ENCODE data around the gene STARD3. TPM values are rescaled to one million over a fixed set of nuclear protein-coding genes. Genes with fewer than 3 reads are reported as not detected.

Gene STARD3
- polyA plus RNA-seq, 2 of the 4 experiments (the other 2 are of a cell fraction): 54.6 to 56.0 TPM

DNA sequence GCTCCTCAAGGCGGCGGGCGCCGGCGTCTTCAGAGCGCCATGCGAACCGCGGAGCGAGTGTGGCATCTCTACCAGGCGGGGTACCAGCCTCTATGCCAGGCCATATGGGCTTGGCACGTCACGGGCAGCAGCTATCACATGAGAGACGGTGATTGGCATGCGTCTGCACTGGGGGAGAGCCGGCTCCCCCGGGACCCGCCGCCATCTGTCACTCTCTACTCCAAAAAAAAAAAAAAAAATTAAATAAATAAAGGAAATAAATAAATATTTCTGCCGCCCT lies 29.2 kb upstream of the STARD3 start, which contains the start of gene NEUROD2:
NEUROD2 (minus strand) TSS at position 70 of the 280 bp plus-strand sequence. CDS start 1,321 bp downstream, outside the sequence.
- WGBS (ENCODE audit: missing lambda C conversion rate): 12% methylated on average over 20 of the region's 20 CpGs
- DNase-seq (ENCODE audit: low read depth in 1 of 2, low spot score in 1 of 2) (no peak), FAIRE-seq (no peak), ATAC-seq (no peak)
- POLR2A ChIA-PET: no interaction called here
- Histone ChIP-seq H3K27ac (peak within 1 kb of the TSS in 1 of 2 experiments; percentile 20; a peak in 2 of 6 replicates), H3K4me2 (peak within 1 kb of the TSS; percentile 92), H3K4me3 (peak within 1 kb of the TSS; percentile 30), H3K9me3 (no peaks in the 10 kb centered on the region), H3K4me1 (peaks cover 44% of the 10 kb centered on the region)
- CTCF ChIA-PET: interaction anchor here (58.8 kb wide), 1 partner anchor 27 kb away, joined by 1581 read pairs; the partner anchor contains the start of genes PPP1R1B and STARD3
- no peak for TF ChIP-seq HOXB5 (CRISPR knock-in tag; IDR thresholded peaks at IDR 0.05)
- TF ChIP-seq RAD21 (conservative IDR thresholded peaks at IDR 0.05 in 1 of 2, IDR thresholded peaks at IDR 0.05 in 1 of 2): no peak
- TF ChIP-seq BCL3 (IDR thresholded peaks at IDR 0.05): no peak
- no peak for TF ChIP-seq FOSL2 (IDR thresholded peaks at IDR 0.05)
- TF ChIP-seq FOSL2 (CRISPR knock-in tag; IDR thresholded peaks at IDR 0.05): no peak
- TF ChIP-seq SREBF2 (IDR thresholded peaks at IDR 0.05): no peak

- Histone ChIP-seq H3K4me2 (peak overlapping the region; percentile 92), H3K4me3 (no peak overlapping the region; the same call in 2 of the 3 replicates), H3K4me1 (peaks cover 44% of the 10 kb centered on the region), H3K9me3 (no peaks in the 10 kb centered on the region), H3K27ac (no peak overlapping the region)
- ATAC-seq: peak in 1 of 2 experiments; percentile 2; a peak in 2 of 6 replicates
- peak in 1 of 2 experiments; percentile 46 for DNase-seq (ENCODE audit: low read depth in 1 of 2, low spot score in 1 of 2)
- ChIA-PET POLR2A (no interaction called here), CTCF (interaction anchor here (0.6 to 58.8 kb wide), 2 partner anchors 26 to 329 kb away, joined by 4 to 1581 read pairs; partner anchors contain the start of genes PPP1R1B and STARD3)
- WGBS (ENCODE audit: missing lambda C conversion rate): 22% methylated on average over 15 of the region's 15 CpGs
- TF ChIP-seq EHMT2 (IDR thresholded peaks at IDR 0.05; ENCODE audit: low read depth) (no peak), FOSL2 (IDR thresholded peaks at IDR 0.05) (no peak), FOSL2 (CRISPR knock-in tag; IDR thresholded peaks at IDR 0.05) (no peak), CBX8 (IDR thresholded peaks at IDR 0.05) (no peak), SREBF2 (IDR thresholded peaks at IDR 0.05) (no peak), PBX3 (IDR thresholded peaks at IDR 0.05) (no peak), MAZ (IDR thresholded peaks at IDR 0.05; ENCODE audit: borderline replicate concordance, low read depth, low read length) (no peak), EHF (CRISPR knock-in tag; IDR thresholded peaks at IDR 0.05) (no peak), TP53 (CRISPR knock-in tag; IDR thresholded peaks at IDR 0.05) (no peak), POLR2AphosphoS2 (conservative IDR thresholded peaks at IDR 0.05; ENCODE audit: low read length) (no peak), GATA3 (IDR thresholded peaks at IDR 0.05; ENCODE audit: borderline replicate concordance) (no peak), HOXA7 (CRISPR knock-in tag; IDR thresholded peaks at IDR 0.05) (no peak), RAD21 (conservative IDR thresholded peaks at IDR 0.05 in 1 of 2, IDR thresholded peaks at IDR 0.05 in 1 of 2) (no peak), BCL3 (IDR thresholded peaks at IDR 0.05) (no peak), HOXB5 (CRISPR knock-in tag; IDR thresholded peaks at IDR 0.05) (no peak), FOSB (CRISPR knock-in tag; IDR thresholded peaks at IDR 0.05) (no peak), ZNF302 (CRISPR knock-in tag; IDR thresholded peaks at IDR 0.05) (no peak), SMC3 (IDR thresholded peaks at IDR 0.05) (no peak), TFCP2L1 (CRISPR knock-in tag; IDR thresholded peaks at IDR 0.05) (no peak)
- TF ChIP-seq, protein P1, sequence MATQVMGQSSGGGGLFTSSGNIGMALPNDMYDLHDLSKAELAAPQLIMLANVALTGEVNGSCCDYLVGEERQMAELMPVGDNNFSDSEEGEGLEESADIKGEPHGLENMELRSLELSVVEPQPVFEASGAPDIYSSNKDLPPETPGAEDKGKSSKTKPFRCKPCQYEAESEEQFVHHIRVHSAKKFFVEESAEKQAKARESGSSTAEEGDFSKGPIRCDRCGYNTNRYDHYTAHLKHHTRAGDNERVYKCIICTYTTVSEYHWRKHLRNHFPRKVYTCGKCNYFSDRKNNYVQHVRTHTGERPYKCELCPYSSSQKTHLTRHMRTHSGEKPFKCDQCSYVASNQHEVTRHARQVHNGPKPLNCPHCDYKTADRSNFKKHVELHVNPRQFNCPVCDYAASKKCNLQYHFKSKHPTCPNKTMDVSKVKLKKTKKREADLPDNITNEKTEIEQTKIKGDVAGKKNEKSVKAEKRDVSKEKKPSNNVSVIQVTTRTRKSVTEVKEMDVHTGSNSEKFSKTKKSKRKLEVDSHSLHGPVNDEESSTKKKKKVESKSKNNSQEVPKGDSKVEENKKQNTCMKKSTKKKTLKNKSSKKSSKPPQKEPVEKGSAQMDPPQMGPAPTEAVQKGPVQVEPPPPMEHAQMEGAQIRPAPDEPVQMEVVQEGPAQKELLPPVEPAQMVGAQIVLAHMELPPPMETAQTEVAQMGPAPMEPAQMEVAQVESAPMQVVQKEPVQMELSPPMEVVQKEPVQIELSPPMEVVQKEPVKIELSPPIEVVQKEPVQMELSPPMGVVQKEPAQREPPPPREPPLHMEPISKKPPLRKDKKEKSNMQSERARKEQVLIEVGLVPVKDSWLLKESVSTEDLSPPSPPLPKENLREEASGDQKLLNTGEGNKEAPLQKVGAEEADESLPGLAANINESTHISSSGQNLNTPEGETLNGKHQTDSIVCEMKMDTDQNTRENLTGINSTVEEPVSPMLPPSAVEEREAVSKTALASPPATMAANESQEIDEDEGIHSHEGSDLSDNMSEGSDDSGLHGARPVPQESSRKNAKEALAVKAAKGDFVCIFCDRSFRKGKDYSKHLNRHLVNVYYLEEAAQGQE (IDR thresholded peaks at IDR 0.05): no peak
- TF ChIP-seq, protein P2, sequence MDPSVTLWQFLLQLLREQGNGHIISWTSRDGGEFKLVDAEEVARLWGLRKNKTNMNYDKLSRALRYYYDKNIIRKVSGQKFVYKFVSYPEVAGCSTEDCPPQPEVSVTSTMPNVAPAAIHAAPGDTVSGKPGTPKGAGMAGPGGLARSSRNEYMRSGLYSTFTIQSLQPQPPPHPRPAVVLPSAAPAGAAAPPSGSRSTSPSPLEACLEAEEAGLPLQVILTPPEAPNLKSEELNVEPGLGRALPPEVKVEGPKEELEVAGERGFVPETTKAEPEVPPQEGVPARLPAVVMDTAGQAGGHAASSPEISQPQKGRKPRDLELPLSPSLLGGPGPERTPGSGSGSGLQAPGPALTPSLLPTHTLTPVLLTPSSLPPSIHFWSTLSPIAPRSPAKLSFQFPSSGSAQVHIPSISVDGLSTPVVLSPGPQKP (IDR thresholded peaks at IDR 0.05; ENCODE audit: low read depth, low read length): no peak
- no peak for FAIRE-seq
Observed at GRCh38 chr17:39608142-39608981, 28.6 kb upstream of the STARD3 start.
